ENCODE results near the gene TMOD3.

TMOD3 gene

GRCh38 chr15:51803965-51804364 lies 25.5 kb upstream of the TMOD3 start:
- Histone ChIP-seq H3K4me1 (ENCODE audit: low read length) (no peaks in the 10 kb centered on the region), H3K4me2 (ENCODE audit: low read length) (no peak overlapping the region), H3K9ac (ENCODE audit: low read length) (no peak overlapping the region), H3K27me3 (ENCODE audit: low read depth, low read length) (no peaks in the 10 kb centered on the region), H3K36me3 (replicated peaks; ENCODE audit: low read depth, low read length) (no peaks in the 10 kb centered on the region), H2AFZ (ENCODE audit: low read depth, low read length) (no peak overlapping the region), H3K79me2 (ENCODE audit: low read length) (no peaks in the 10 kb centered on the region), H4K20me1 (ENCODE audit: insufficient read depth, low read length) (no peaks in the 10 kb centered on the region), H3K4me3 (ENCODE audit: low read length) (no peak overlapping the region), H3K9me3 (ENCODE audit: insufficient read depth, low read length) (no peaks in the 10 kb centered on the region), H3K27ac (ENCODE audit: low read length) (no peak overlapping the region)
- no peak for TF ChIP-seq EZH2phosphoT487 (IDR thresholded peaks at IDR 0.05; ENCODE audit: low read depth)
- no peak for TF ChIP-seq CTCF (IDR thresholded peaks at IDR 0.05; ENCODE audit: low read depth, low read length)

DNA sequence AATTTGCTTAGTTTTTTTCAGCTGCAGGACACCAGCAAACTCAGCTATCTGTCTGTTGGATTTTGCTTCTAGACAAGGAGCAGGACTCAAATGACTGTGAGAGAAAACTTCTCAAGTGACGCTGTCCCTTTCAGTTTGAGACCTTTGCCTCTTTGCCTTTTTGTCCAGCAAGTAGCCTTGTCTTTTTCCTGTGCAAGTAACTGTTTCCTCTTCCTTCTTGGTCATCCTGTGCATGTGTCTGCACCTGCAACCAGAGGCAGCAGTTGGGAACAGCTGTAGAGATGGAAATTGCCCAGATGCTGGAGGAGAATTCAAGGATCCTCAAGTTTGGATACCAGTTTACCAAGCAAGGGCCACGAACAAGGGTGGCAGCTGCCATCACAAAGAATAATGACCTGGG lies 23.3 kb upstream of the TMOD3 start:
- Histone ChIP-seq H3K36me3 (replicated peaks; ENCODE audit: low read depth, low read length) (no peaks in the 10 kb centered on the region), H3K4me3 (ENCODE audit: low read length) (no peak overlapping the region)

GRCh38 chr15:51809457-51809856 lies 20.0 kb upstream of the TMOD3 start:
- H3K27ac ChIP-seq (ENCODE audit: low read length), result no peak overlapping the region

More for the DNA sequence above, 23.3 kb upstream of the TMOD3 start:
- Histone ChIP-seq H3K4me2 (ENCODE audit: low read length) (no peak overlapping the region), H3K4me1 (ENCODE audit: low read length) (no peaks in the 10 kb centered on the region), H3K27ac (ENCODE audit: low read length) (no peak overlapping the region), H3K9ac (ENCODE audit: low read length) (no peak overlapping the region), H3K9me3 (ENCODE audit: insufficient read depth, low read length) (no peaks in the 10 kb centered on the region), H3K27me3 (ENCODE audit: low read depth, low read length) (no peaks in the 10 kb centered on the region), H4K20me1 (ENCODE audit: insufficient read depth, low read length) (no peaks in the 10 kb centered on the region), H3K79me2 (ENCODE audit: low read length) (no peaks in the 10 kb centered on the region), H2AFZ (ENCODE audit: low read depth, low read length) (no peak overlapping the region)
- TF ChIP-seq CTCF (IDR thresholded peaks at IDR 0.05; ENCODE audit: low read depth, low read length) (no peak), EZH2phosphoT487 (IDR thresholded peaks at IDR 0.05; ENCODE audit: low read depth) (no peak)

GRCh38 chr15:51812598-51812997 lies 16.9 kb upstream of the TMOD3 start:
- Histone ChIP-seq H3K9me3 (ENCODE audit: insufficient read depth, low read length) (no peaks in the 10 kb centered on the region), H3K9ac (ENCODE audit: low read length) (no peak overlapping the region), H2AFZ (ENCODE audit: low read depth, low read length) (no peak overlapping the region), H3K4me1 (ENCODE audit: low read length) (no peaks in the 10 kb centered on the region), H3K36me3 (replicated peaks; ENCODE audit: low read depth, low read length) (no peaks in the 10 kb centered on the region), H3K4me3 (ENCODE audit: low read length) (no peak overlapping the region), H3K27ac (ENCODE audit: low read length) (no peak overlapping the region), H3K4me2 (ENCODE audit: low read length) (no peak overlapping the region), H4K20me1 (ENCODE audit: insufficient read depth, low read length) (no peaks in the 10 kb centered on the region), H3K27me3 (ENCODE audit: low read depth, low read length) (no peaks in the 10 kb centered on the region), H3K79me2 (ENCODE audit: low read length) (no peaks in the 10 kb centered on the region)
- no peak for TF ChIP-seq EZH2phosphoT487 (IDR thresholded peaks at IDR 0.05; ENCODE audit: low read depth)
- TF ChIP-seq CTCF (IDR thresholded peaks at IDR 0.05; ENCODE audit: low read depth, low read length), result no peak

More at GRCh38 chr15:51809457-51809856, 20.0 kb upstream of the TMOD3 start:
- H3K36me3 ChIP-seq (replicated peaks; ENCODE audit: low read depth, low read length), result no peaks in the 10 kb centered on the region
- no peaks in the 10 kb centered on the region for H3K9me3 ChIP-seq (ENCODE audit: insufficient read depth, low read length)
- no peaks in the 10 kb centered on the region for H3K27me3 ChIP-seq (ENCODE audit: low read depth, low read length)
- no peak overlapping the region for H3K4me3 ChIP-seq (ENCODE audit: low read length)
- H3K79me2 ChIP-seq (ENCODE audit: low read length), result no peaks in the 10 kb centered on the region
- no peaks in the 10 kb centered on the region for H4K20me1 ChIP-seq (ENCODE audit: insufficient read depth, low read length)
- H3K4me1 ChIP-seq (ENCODE audit: low read length), result no peaks in the 10 kb centered on the region
- no peak overlapping the region for H3K4me2 ChIP-seq (ENCODE audit: low read length)
- H3K9ac ChIP-seq (ENCODE audit: low read length), result no peak overlapping the region
- TF ChIP-seq CTCF (IDR thresholded peaks at IDR 0.05; ENCODE audit: low read depth, low read length) (no peak), EZH2phosphoT487 (IDR thresholded peaks at IDR 0.05; ENCODE audit: low read depth) (no peak)
- no peak overlapping the region for H2AFZ ChIP-seq (ENCODE audit: low read depth, low read length)
